ENCODE measurements around the gene HERC2.

DNA sequence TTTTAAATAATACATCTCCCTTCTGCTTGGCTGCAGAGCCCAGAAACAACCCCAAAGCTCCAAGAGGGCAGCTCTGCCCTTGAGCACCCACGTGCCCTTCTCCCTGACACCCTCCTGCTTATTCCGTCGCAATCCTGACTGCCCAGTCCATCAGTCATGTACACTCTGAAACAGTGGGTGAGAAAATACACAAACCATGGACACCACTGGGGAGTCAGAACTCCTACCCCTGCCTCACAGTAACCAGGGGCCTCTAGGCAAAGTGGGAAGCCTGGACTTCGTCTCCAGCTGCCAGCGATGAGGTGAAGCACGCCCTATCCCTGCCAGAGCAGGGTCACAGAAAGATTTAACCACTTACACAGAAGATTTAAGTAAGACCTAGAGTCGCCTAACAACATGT, 40.1 kb downstream of the HERC2 start:
- TF ChIP-seq, protein P1, sequence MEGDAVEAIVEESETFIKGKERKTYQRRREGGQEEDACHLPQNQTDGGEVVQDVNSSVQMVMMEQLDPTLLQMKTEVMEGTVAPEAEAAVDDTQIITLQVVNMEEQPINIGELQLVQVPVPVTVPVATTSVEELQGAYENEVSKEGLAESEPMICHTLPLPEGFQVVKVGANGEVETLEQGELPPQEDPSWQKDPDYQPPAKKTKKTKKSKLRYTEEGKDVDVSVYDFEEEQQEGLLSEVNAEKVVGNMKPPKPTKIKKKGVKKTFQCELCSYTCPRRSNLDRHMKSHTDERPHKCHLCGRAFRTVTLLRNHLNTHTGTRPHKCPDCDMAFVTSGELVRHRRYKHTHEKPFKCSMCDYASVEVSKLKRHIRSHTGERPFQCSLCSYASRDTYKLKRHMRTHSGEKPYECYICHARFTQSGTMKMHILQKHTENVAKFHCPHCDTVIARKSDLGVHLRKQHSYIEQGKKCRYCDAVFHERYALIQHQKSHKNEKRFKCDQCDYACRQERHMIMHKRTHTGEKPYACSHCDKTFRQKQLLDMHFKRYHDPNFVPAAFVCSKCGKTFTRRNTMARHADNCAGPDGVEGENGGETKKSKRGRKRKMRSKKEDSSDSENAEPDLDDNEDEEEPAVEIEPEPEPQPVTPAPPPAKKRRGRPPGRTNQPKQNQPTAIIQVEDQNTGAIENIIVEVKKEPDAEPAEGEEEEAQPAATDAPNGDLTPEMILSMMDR (conservative IDR thresholded peaks at IDR 0.05; ENCODE audit: low read depth, low read length), result no peak
- no peak for TF ChIP-seq RFX5 (IDR thresholded peaks at IDR 0.05; ENCODE audit: low read depth, low read length)
